T-helper 1 cell treated with Interleukin-12 subunit alpha and Interleukin-12 subunit beta and Interleukin-4 antibody, amounts not matched to agents 30 μg/mL and 1 μg/mL, for 36 hours (primary cell): Measurements from ENCODE around the gene ZC3H15.
"Not testable (repeated sequence)": the region's sequence is repeated elsewhere in the genome, so short reads cannot be mapped to it uniquely, and the experiment has no call there.

Source experiments
- H3K27ac Mint-ChIP-seq: one replicate; pipeline ENCODE4 v1.8.0; 2021; ENCODE audit warnings: mild to moderate bottlenecking, mixed read lengths
- H3K27me3 Mint-ChIP-seq: one replicate; pipeline ENCODE4 v1.8.0; 2021; ENCODE audit warnings: low read depth, mixed read lengths
- H3K36me3 Mint-ChIP-seq: one replicate; pipeline ENCODE4 v1.8.0; 2021; ENCODE audit warnings: low read depth, mixed read lengths
- H3K4me1 Mint-ChIP-seq: one replicate; pipeline ENCODE4 v1.8.0; 2021; ENCODE audit warnings: low read depth, mixed read lengths
- H3K4me3 Mint-ChIP-seq: one replicate; pipeline ENCODE4 v1.8.0; 2021; ENCODE audit warnings: mild to moderate bottlenecking, moderate library complexity, mixed read lengths
- H3K9me3 Mint-ChIP-seq: one replicate; pipeline ENCODE4 v1.8.0; 2021; ENCODE audit warnings: mixed read lengths

ZC3H15 gene

GRCh38 chr2:186474239-186474638 lies 11.8 kb upstream of the ZC3H15 start:
- not testable (repeated sequence) for H3K4me3 Mint-ChIP-seq, H3K36me3 Mint-ChIP-seq, H3K27me3 Mint-ChIP-seq, H3K9me3 Mint-ChIP-seq, H3K4me1 Mint-ChIP-seq, H3K27ac Mint-ChIP-seq

- no peak overlapping the region for H3K4me3 Mint-ChIP-seq
- no peaks in the 10 kb centered on the region for H3K9me3 Mint-ChIP-seq
- no peaks in the 10 kb centered on the region for H3K27me3 Mint-ChIP-seq
- peaks cover 4% of the 10 kb centered on the region for H3K4me1 Mint-ChIP-seq
- H3K27ac Mint-ChIP-seq, result no peak overlapping the region
- peaks cover 2% of the 10 kb centered on the region for H3K36me3 Mint-ChIP-seq
These were observed 8.3 kb upstream of the ZC3H15 start for GRCh38 chr2:186477790-186478189.

- Mint-ChIP-seq H3K4me3 (no peak overlapping the region), H3K9me3 (no peaks in the 10 kb centered on the region), H3K36me3 (peaks cover 4% of the 10 kb centered on the region), H3K4me1 (peaks cover 20% of the 10 kb centered on the region), H3K27me3 (no peaks in the 10 kb centered on the region), H3K27ac (no peak overlapping the region)
These were observed 5.1 kb upstream of the ZC3H15 start for GRCh38 chr2:186480991-186481390.

- Mint-ChIP-seq H3K27ac (peak overlapping the region; percentile 44), H3K4me3 (peak overlapping the region; percentile 52), H3K9me3 (no peaks in the 10 kb centered on the region), H3K4me1 (peaks cover 37% of the 10 kb centered on the region), H3K27me3 (no peaks in the 10 kb centered on the region), H3K36me3 (peaks cover 7% of the 10 kb centered on the region)
These were observed 1.9 kb upstream of the ZC3H15 start for GRCh38 chr2:186484062-186484735.

- Mint-ChIP-seq H3K4me1 (peaks cover 44% of the 10 kb centered on the region), H3K4me3 (peak overlapping the region; percentile 97), H3K36me3 (peaks cover 7% of the 10 kb centered on the region), H3K9me3 (no peaks in the 10 kb centered on the region), H3K27ac (peak overlapping the region; percentile 99), H3K27me3 (no peaks in the 10 kb centered on the region)
These were observed 537 bp upstream of the ZC3H15 start for GRCh38 chr2:186485576-186485870.

- Mint-ChIP-seq H3K36me3 (peaks cover 7% of the 10 kb centered on the region), H3K4me1 (peaks cover 55% of the 10 kb centered on the region)
These were observed 889 bp downstream of the ZC3H15 start for GRCh38 chr2:186486651-186487647.

GRCh38 chr2:186493564-186494085 lies 7.6 kb downstream of the ZC3H15 start:
- Mint-ChIP-seq H3K27me3 (no peaks in the 10 kb centered on the region), H3K4me1 (peaks cover 38% of the 10 kb centered on the region), H3K27ac (no peak overlapping the region), H3K36me3 (peaks cover 14% of the 10 kb centered on the region), H3K4me3 (no peak overlapping the region), H3K9me3 (no peaks in the 10 kb centered on the region)

More at GRCh38 chr2:186486651-186487647, 889 bp downstream of the ZC3H15 start:
- H3K9me3 Mint-ChIP-seq, result no peaks in the 10 kb centered on the region
- H3K27ac Mint-ChIP-seq, result peak overlapping the region; percentile 99
- peak overlapping the region; percentile 97 for H3K4me3 Mint-ChIP-seq
- H3K27me3 Mint-ChIP-seq, result no peaks in the 10 kb centered on the region

GRCh38 chr2:186496401-186496800 lies 10.3 kb downstream of the ZC3H15 start:
- no peaks in the 10 kb centered on the region for H3K9me3 Mint-ChIP-seq
- H3K36me3 Mint-ChIP-seq, result peaks cover 19% of the 10 kb centered on the region
- peaks cover 24% of the 10 kb centered on the region for H3K4me1 Mint-ChIP-seq
- no peaks in the 10 kb centered on the region for H3K27me3 Mint-ChIP-seq
- H3K4me3 Mint-ChIP-seq, result no peak overlapping the region
- H3K27ac Mint-ChIP-seq, result no peak overlapping the region

- peaks cover 11% of the 10 kb centered on the region for H3K4me1 Mint-ChIP-seq
- peaks cover 25% of the 10 kb centered on the region for H3K36me3 Mint-ChIP-seq
- no peaks in the 10 kb centered on the region for H3K9me3 Mint-ChIP-seq
- H3K27ac Mint-ChIP-seq, result no peak overlapping the region
- H3K27me3 Mint-ChIP-seq, result no peaks in the 10 kb centered on the region
- H3K4me3 Mint-ChIP-seq, result no peak overlapping the region
These were observed 11.9 kb downstream of the ZC3H15 start for GRCh38 chr2:186497928-186498327.

GRCh38 chr2:186498834-186499233 lies 12.8 kb downstream of the ZC3H15 start:
- no peaks in the 10 kb centered on the region for H3K9me3 Mint-ChIP-seq
- peaks cover 7% of the 10 kb centered on the region for H3K4me1 Mint-ChIP-seq
- H3K4me3 Mint-ChIP-seq, result no peak overlapping the region
- no peaks in the 10 kb centered on the region for H3K27me3 Mint-ChIP-seq
- peaks cover 27% of the 10 kb centered on the region for H3K36me3 Mint-ChIP-seq
- H3K27ac Mint-ChIP-seq, result no peak overlapping the region

GRCh38 chr2:186503827-186504606 lies 18.0 kb downstream of the ZC3H15 start:
- H3K27ac Mint-ChIP-seq, result no peak overlapping the region
- peaks cover 44% of the 10 kb centered on the region for H3K36me3 Mint-ChIP-seq
- H3K9me3 Mint-ChIP-seq, result no peaks in the 10 kb centered on the region

GRCh38 chr2:186508263-186508662 lies 22.2 kb downstream of the ZC3H15 start:
- H3K36me3 Mint-ChIP-seq, result peaks cover 35% of the 10 kb centered on the region
- no peaks in the 10 kb centered on the region for H3K27me3 Mint-ChIP-seq
- H3K27ac Mint-ChIP-seq, result peak overlapping the region; percentile 5
- no peaks in the 10 kb centered on the region for H3K9me3 Mint-ChIP-seq
- no peak overlapping the region for H3K4me3 Mint-ChIP-seq
- peaks cover 2% of the 10 kb centered on the region for H3K4me1 Mint-ChIP-seq

More at GRCh38 chr2:186503827-186504606, 18.0 kb downstream of the ZC3H15 start:
- Mint-ChIP-seq H3K4me1 (peaks cover 5% of the 10 kb centered on the region), H3K27me3 (no peaks in the 10 kb centered on the region), H3K4me3 (no peak overlapping the region)

- Mint-ChIP-seq H3K36me3 (peaks cover 4% of the 10 kb centered on the region), H3K9me3 (no peaks in the 10 kb centered on the region), H3K4me3 (no peak overlapping the region), H3K27ac (no peak overlapping the region), H3K4me1 (no peaks in the 10 kb centered on the region), H3K27me3 (no peaks in the 10 kb centered on the region)
These were observed 29.3 kb downstream of the ZC3H15 start for GRCh38 chr2:186515376-186515775.

GRCh38 chr2:186516396-186516795 lies 30.3 kb downstream of the ZC3H15 start:
- Mint-ChIP-seq H3K4me3 (no peak overlapping the region), H3K27ac (no peak overlapping the region), H3K4me1 (no peaks in the 10 kb centered on the region), H3K27me3 (no peaks in the 10 kb centered on the region), H3K36me3 (peaks cover 4% of the 10 kb centered on the region), H3K9me3 (no peaks in the 10 kb centered on the region)
